HG03095 (cell line): ENCODE measurements around the gene LPP.
A peak's percentile ranks its signal among the peaks of the same experiment; 100 is the strongest.

Experiments
- ATAC-seq: cut with Tn5 transposase; IDR thresholded peaks from one replicate; pipeline ENCODE4 v1.9.1; 2021; ENCODE audit warnings: moderate library complexity; ENCODE audit not compliant: unreplicated experiment

The LPP gene

GRCh38 chr3:188764609-188765008, 610.7 kb downstream of the LPP start:
- no peak for ATAC-seq

GRCh38 chr3:188769831-188770230, 615.9 kb downstream of the LPP start:
- no peak for ATAC-seq

GRCh38 chr3:188772886-188773285, 618.9 kb downstream of the LPP start:
- no peak for ATAC-seq

GRCh38 chr3:188775412-188775811, 621.5 kb downstream of the LPP start:
- ATAC-seq: no peak

GRCh38 chr3:188776447-188776846, 622.5 kb downstream of the LPP start:
- no peak for ATAC-seq

GRCh38 chr3:188778091-188778852, 624.3 kb downstream of the LPP start:
- ATAC-seq: no peak

GRCh38 chr3:188779281-188779980, 625.5 kb downstream of the LPP start:
- no peak for ATAC-seq

GRCh38 chr3:188780193-188781147, 626.5 kb downstream of the LPP start:
- ATAC-seq: no peak

GRCh38 chr3:188782613-188783124, 628.7 kb downstream of the LPP start:
- no peak for ATAC-seq

- ATAC-seq: no peak
Observed at GRCh38 chr3:188786424-188786823, 632.5 kb downstream of the LPP start.

- no peak for ATAC-seq
Observed at GRCh38 chr3:188788621-188789081, 634.7 kb downstream of the LPP start.

GRCh38 chr3:188789251-188789650, 635.3 kb downstream of the LPP start:
- ATAC-seq: no peak

GRCh38 chr3:188791311-188791710, 637.4 kb downstream of the LPP start:
- ATAC-seq: no peak

GRCh38 chr3:188792793-188793192, 638.8 kb downstream of the LPP start:
- ATAC-seq: no peak

GRCh38 chr3:188796122-188796631, 642.2 kb downstream of the LPP start:
- peak; percentile 92 for ATAC-seq

- no peak for ATAC-seq
Observed at GRCh38 chr3:188797045-188797444, 643.1 kb downstream of the LPP start.

GRCh38 chr3:188798556-188799145, 644.7 kb downstream of the LPP start:
- ATAC-seq: no peak

- ATAC-seq: no peak
Observed at GRCh38 chr3:188801393-188801792, 647.4 kb downstream of the LPP start.

- no peak for ATAC-seq
Observed at GRCh38 chr3:188802645-188803044, 648.7 kb downstream of the LPP start.

GRCh38 chr3:188807006-188807405, 653.0 kb downstream of the LPP start:
- ATAC-seq: no peak
